NCI-H2227 treated with DMSO at 0.1 percent for 48 hours (cell line): ENCODE measurements around the gene TCF4.

Experiments used
- DNase-seq: peaks from one replicate; lab custom pipeline; 2025; lab: John Stamatoyannopoulos, UW

TCF4 gene

GRCh38 chr18:55588111-55588869 lies at the start of gene TCF4:
TSS of gene TCF4 (minus strand) at chr18:55588192. CDS start at chr18:55587116, 1,076 bp downstream.
- peak; percentile 67 for DNase-seq

DNA sequence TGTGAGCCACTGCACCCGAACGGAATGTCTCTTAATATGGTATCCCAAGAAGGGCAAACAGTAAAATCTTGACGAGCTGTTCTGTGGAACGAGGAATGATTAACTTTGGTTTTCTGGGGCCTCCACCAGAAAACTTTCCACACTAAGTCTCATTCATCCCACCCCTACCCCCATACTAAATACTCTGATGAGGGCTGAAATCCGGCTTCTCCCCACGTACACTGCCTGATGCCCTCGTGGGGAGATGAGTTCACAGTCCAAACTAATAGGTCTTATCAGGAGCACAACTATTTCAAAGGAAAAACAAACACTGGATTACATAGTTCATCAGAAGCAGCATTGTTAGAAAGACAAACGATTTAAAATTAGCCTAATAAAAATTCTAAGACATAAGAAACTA lies 49.2 kb upstream of the TCF4 start:
- no peak for DNase-seq

- DNase-seq, result no peak
Measured at GRCh38 chr18:55635439-55635838, 47.4 kb upstream of the TCF4 start.

DNA sequence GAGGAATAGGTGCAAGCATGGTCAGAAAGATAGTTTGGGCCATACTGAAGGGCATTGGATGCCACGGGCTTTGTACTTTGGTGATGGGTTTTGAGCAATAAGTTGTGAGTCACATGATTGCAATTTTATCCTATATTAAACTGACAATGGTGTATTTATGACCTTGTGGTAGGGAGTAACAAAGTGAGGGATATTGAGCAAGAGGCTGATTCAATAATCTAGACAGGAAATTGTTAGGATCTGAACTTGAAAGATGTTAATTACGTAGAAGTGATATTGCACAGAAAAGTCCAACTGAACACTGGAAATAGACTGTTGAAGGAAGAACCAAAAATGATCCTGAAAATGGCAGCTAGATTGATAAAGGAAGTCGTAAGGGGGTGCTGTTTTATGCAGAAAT lies 46.6 kb upstream of the TCF4 start:
- DNase-seq, result no peak

DNA sequence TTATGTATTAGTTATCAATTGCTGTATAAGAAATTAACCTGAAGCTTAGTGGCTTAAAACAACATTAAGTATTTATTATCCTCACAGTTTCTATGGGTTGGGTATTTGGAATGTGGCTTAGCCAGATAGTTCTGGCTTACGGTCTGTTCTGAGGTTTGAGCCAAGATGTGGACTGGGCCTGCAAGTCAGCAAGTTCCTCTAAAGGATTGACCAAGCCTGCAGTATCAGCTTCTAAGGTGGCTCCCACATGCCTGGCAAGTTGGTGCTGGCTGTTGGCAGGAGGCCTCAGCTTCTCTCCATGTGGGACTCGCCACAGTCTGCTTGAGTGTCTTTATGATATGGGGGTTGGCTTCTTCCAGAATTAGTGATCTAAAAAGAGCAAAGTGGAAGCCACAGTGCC lies 45.0 kb upstream of the TCF4 start:
- no peak for DNase-seq

- no peak for DNase-seq
Measured at GRCh38 chr18:55629133-55629532, 41.1 kb upstream of the TCF4 start.

- DNase-seq, result no peak
Measured at GRCh38 chr18:55627007-55627406, 39.0 kb upstream of the TCF4 start.

GRCh38 chr18:55625901-55626300 lies 37.9 kb upstream of the TCF4 start:
- no peak for DNase-seq

DNA sequence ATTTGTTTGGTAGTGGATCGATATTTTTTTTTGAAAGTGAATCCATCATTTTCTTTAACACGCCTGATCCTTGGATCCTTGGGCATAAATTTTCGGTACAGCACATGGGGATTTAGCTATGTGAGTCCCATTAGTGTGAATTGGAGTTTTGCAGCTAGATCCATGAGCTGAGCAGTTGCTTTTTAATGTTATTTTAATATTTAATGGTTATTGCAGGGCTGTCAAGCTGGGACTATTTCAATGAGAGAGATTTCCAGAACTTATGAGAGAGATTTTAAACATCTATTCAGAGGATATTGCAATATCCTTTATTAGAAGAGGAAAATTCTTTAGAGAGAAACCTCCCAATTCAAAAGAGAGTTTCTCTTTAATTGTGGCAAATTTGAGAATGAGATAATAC lies 35.6 kb upstream of the TCF4 start:
- DNase-seq, result no peak

DNA sequence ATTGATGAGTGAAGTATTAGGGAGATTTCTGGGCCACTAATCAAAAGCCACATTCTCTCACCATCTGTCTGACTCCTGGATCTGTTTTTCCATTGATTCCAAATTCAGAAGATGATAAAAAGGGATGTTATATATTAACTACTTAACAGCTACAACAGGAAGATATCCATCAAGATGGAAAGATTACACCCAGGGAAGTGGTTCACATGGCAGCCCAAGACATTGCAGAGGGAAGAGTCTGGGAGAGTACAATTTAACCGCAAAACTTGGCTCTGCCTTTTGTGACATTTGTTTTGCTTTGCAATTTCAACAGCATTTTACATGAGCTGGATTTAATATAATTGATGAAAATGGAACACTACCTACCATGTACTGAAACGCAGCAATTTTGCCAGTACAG lies 22.5 kb upstream of the TCF4 start:
- DNase-seq, result no peak

DNA sequence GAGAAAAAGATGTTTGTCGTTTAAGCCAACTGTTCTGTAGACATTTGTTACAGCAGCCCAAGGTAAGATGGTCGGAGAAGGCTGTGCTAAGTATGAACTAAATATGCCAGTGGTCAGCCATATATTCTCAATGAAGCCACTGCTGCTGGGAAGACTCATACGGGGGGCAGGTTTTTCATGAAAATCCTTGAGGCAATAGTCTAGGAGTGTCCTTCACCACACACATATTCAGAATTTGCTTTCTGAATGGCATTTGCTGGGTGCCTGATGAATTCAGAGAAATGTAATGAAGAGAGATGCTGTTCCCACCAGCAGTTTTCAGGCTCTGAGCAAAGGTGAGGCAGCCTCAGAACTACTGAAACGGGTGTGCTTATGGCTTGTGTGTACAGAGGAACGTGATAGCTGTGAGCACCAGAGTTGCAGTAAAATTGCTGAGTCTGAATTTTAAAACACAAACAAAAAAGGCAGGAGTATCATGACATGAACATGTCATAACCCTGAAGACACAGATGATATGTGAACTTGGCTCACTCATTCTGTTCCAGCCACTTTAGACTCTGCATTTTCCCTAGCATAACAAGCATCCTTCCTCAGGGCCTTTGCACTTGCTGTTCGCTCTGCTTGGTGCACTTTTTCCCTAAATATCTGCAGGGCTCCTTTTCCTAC lies 21.3 kb upstream of the TCF4 start:
- no peak for DNase-seq

DNA sequence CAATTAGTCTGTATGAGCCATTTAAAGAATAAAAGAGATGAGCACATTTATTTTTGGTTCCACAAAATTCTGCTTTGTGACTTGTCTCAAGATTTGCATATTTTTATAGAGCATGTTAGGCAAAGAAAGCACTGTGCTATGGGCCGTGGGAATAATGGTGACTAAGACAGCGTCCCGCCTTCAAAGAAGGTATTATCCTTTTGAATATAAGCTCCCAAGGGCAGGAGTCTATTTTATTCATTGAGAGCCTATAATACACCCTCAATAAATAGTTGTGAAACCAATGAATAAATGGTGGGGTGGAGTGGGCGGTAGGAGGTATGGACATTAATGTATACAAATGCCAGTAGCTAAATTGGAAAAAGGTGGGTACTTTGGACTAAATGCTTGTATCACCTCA lies 20.5 kb upstream of the TCF4 start:
- DNase-seq, result no peak

DNA sequence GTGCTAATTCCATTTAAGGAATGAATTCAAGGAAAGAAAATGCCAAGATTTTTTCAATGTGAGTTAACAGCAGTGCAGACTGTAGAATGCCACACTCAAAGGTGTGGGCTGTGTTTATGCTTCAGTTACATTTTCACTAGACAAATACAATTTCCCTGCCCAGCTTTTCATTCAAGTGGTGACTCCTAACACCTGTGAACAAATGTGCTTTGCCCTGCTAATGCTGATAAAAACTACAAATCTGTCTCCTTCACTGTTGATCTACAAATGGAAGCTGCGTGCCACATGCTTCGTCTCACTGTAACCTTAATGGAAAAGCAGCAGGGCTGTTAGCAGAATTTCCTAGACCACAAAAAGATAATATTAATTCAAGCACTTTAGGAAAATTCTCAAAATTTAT lies 19.8 kb upstream of the TCF4 start:
- DNase-seq, result no peak

GRCh38 chr18:55605733-55606338 lies 17.8 kb upstream of the TCF4 start:
- DNase-seq, result no peak

- DNase-seq, result no peak
Measured at GRCh38 chr18:55603775-55604174, 15.8 kb upstream of the TCF4 start.

GRCh38 chr18:55593888-55594287 lies 5.9 kb upstream of the TCF4 start:
- no peak for DNase-seq

GRCh38 chr18:55592572-55592971 lies 4.6 kb upstream of the TCF4 start:
- no peak for DNase-seq

GRCh38 chr18:55592106-55592505 lies 4.1 kb upstream of the TCF4 start:
- no peak for DNase-seq

- DNase-seq, result peak; percentile 96
Measured at GRCh38 chr18:55589625-55590291, 1.8 kb upstream of the TCF4 start.

DNA sequence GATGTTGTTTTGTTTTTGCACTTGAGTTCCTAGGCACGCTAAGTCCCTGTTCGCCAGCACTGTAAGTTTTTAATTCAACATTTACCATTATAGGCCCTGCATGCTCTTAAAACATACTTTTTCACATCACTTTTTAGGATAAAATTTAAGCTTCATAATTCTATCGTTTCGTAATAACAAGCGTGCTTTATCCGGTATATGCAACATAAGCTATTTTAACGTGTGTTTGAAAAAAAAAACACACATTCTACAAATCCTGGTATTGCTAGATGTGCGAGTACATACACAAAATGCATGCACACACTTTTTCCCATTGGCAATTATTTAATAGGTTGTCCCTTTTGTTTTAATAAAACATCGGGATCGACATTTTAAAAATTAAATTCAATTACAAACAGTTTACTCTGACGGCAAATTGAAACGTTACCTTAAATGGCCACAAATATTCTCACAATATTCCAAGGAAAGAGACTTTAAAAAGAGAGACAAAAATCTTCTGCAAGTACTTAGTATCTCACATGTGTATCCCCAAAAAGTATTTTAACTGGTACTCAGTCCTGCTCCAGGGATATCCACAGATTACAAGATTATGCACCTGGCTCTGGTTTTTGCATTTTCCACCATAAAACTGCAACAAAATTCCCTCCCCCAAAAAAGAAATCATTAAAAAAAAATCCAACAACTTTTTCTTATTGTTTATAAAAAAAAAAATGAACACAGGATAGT lies 1.0 kb upstream of the TCF4 start:
- DNase-seq, result peak; percentile 53

- DNase-seq, result peak; percentile 78
Measured at GRCh38 chr18:55587418-55588110, 428 bp downstream of the TCF4 start.
